GM19099 (cell line): ENCODE results near the gene COQ6.
A peak's percentile ranks its signal among the peaks of the same experiment; 100 is the strongest.

Experiments used
- POLR2A ChIP-seq: IDR thresholded peaks from 3 replicates; pipeline ENCODE4 v1.6.1; 2011; ENCODE audit warnings: low read depth; ENCODE audit not compliant: insufficient read length; ENCODE audit errors: extremely low read depth

The COQ6 gene

GRCh38 chr14:73949752-73950734, at the start of gene COQ6, which contains the start of gene FAM161B:
Gene COQ6, plus strand, starts transcription at chr14:73950302. Its CDS starts 31 bp downstream, at chr14:73950333.
Gene FAM161B, minus strand, starts transcription at chr14:73950094. Its CDS starts 68 bp downstream, at chr14:73950026.
- TF ChIP-seq POLR2A, result peak; percentile 95

DNA sequence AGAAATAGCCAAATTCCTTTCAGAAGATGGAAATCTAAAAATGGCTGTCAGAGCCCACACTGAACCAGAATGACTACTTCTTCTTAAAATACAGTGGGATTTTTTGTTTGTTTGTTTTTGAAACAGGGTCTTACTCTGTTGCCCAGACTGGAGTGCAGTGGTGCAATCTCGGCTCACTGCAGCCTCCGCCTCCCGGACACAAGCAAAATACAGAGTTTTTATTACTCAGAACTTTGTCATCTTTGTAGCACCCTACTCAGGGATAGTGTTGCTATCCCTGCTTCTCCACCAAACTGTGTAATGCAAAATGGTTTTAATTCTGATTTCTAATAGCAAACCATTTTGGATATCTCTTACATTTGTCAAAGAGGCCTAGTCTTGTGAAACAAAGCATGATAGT, 47.1 kb upstream of the COQ6 start:
- TF ChIP-seq POLR2A, result no peak

GRCh38 chr14:73909681-73910080, 40.4 kb upstream of the COQ6 start:
- TF ChIP-seq POLR2A, result no peak

- no peak for TF ChIP-seq POLR2A
Measured at GRCh38 chr14:73913256-73913655, 36.8 kb upstream of the COQ6 start.

DNA sequence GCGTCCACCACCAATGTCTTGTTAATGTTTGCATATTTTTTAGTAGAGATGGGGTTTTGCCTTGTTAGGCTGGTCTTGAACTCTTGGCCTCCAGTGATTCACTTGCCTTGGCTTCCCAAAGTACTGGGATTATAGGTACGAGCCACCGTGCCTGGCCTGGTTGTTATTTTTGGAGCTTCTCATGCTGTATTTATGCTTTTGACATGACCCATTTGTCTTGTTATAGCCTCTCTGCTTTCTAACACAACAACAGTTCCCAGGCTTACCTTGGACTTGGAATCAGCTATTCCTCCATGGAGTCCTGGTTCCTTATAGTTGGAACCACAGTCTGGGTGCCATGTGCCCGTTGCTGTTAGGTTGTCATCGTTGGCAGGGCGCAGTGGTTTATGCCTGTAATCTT, 33.8 kb upstream of the COQ6 start:
- TF ChIP-seq POLR2A, result no peak

DNA sequence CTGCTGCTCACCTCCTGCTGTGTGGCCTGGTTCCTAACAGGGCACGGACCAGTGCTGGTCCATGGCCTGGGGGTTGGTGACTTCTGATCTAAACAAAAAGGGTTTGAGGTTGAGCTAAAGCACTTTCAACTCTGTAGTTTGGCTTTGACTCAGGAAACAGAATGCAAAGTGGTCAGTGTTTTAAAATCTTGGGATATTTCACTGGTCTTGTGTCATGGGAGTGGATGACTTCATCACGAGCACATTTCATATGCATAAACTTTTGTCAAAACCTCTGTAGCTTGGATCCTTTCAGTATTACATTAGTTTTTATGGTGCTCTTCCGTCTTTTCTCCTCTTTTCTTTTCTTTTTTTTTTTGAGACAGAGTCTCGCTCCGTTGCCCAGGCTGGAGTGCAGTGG, 25.8 kb upstream of the COQ6 start:
- TF ChIP-seq POLR2A, result no peak

GRCh38 chr14:73935666-73936065, 14.4 kb upstream of the COQ6 start:
- no peak for TF ChIP-seq POLR2A

GRCh38 chr14:73936548-73936947, 13.6 kb upstream of the COQ6 start:
- no peak for TF ChIP-seq POLR2A

DNA sequence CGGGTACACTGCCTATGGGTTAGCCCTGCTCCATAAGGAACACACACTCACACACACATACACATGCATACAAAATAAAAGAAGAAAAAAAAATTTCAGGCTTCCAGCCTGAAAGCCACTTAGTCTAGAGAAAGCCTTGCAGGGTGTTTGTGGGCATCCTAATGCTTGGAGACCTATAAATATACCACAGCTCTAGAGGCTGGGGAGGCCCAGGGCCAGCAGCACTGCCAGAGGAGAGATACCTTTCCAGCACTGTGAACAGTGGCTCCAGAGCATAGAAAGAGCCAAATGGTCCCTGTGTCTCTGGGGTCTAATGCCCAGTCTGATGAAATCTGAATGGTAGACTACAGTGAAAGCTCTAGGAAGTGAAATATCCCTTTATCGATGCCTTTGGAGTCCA, 13.1 kb upstream of the COQ6 start:
- TF ChIP-seq POLR2A, result no peak

DNA sequence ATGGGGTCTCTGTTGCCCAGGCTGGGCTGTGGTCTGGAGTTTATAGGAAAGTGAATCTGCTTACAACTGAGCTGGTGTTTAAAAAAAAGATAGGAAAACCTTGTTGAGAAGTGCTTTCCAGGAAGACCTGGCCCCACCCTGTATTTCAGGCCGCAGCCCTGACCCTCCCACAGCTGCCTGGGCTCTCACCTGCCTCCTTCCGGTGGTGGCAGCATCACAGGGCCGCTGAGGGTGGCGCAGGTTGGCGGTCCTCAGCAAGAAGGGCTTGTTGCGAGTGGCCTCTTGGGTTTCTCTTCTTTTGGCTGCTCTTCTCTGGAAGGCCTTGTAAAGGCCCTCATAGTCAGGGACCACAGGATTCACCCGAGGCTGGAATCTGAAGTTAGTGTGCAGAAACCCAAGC, 7.9 kb upstream of the COQ6 start:
- no peak for TF ChIP-seq POLR2A

DNA sequence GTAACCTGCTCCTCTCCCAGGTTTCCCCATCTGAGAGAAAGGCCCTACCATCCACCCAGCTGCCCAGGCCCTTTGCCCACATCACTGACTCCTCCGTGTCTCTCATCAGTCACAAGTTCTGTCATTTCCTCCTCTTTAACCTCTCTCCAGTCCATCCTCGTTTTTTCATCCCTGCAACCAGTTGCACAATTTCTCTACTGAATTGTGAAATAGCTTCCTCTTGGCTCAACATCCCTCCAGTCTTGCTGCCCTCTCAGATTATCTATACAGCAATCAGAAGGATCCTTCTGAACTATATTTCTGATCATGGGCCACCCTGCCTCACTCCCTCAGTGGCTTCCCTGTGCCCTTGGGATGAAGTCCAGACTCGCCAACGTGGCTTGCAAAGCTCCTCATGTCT, 7.0 kb upstream of the COQ6 start:
- TF ChIP-seq POLR2A, result no peak

DNA sequence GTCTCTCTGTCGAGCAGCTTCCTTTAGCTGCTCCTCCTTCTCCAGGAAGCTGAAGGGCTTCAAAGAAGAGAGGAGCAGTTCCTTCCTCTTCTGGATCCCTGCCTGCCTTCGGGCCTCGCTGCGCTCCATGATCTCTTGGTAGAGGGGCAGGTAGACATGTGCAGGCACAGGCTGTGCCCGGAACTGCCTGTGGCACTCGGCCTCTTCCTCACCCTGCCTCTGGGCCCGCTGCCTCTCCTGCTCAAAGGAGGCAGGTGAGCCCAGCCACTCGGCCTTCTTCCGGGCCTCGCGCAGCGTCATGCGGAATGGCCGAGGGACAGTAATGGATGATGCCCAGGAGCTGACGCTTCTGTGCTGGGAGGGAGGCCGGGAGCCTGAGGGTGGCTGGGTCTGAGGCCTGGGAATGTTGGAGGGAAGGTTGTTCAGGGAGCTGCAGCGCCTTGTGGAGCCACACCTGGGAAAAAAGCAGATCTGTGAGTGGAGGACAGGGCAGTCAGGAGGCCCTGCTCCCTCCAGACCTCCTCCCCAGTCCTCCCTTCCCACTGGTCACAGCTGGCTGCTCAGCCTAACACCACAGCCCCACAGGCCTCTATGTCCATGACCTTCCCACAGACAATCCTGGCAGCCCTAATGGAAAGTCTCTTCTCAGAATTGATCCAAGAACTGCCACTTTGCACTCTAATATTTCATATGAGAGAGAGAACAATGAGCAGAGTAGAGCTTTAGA, 5.5 kb upstream of the COQ6 start:
- no peak for TF ChIP-seq POLR2A

- TF ChIP-seq POLR2A, result no peak
Measured at GRCh38 chr14:73945159-73945670, 4.9 kb upstream of the COQ6 start.

DNA sequence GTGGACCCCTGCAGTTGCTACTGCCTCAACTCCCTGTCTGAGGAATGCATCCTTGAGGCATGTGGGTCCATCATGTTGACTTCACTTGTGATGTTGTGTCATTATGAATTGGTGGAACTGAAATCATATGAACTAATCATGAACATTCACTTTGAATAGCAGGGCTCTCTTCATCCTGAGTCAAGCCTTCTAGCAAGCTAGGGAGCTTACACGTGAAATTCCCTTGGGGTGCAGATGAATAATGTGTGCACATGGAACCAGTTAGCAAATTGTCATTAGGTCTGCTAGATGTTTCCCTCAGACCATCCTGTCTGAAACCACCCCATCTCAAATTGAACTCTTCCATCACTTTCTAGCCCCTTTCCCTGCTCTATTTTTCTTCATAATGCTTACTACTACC, 3.6 kb downstream of the COQ6 start:
- TF ChIP-seq POLR2A, result no peak

GRCh38 chr14:73955674-73956073, 5.6 kb downstream of the COQ6 start:
- no peak for TF ChIP-seq POLR2A
